ENCODE data around the gene HEPHL1.

HEPHL1 gene

GRCh38 chr11:94023856-94024255, 2.7 kb downstream of the HEPHL1 start:
- no peak for DNase-seq

GRCh38 chr11:94024547-94024946, 3.4 kb downstream of the HEPHL1 start:
- DNase-seq = no peak

GRCh38 chr11:94025690-94026394, 4.7 kb downstream of the HEPHL1 start:
- DNase-seq = no peak

- DNase-seq = no peak
Measured at GRCh38 chr11:94027210-94027609, 6.1 kb downstream of the HEPHL1 start.

GRCh38 chr11:94028436-94028835, 7.3 kb downstream of the HEPHL1 start:
- no peak for DNase-seq

- DNase-seq = no peak
Measured at GRCh38 chr11:94030059-94030458, 8.9 kb downstream of the HEPHL1 start.

- no peak for DNase-seq
Measured at GRCh38 chr11:94031625-94032024, 10.5 kb downstream of the HEPHL1 start.

GRCh38 chr11:94032066-94032465, 10.9 kb downstream of the HEPHL1 start:
- no peak for DNase-seq

- no peak for DNase-seq
Measured at GRCh38 chr11:94032725-94033124, 11.6 kb downstream of the HEPHL1 start.

- no peak for DNase-seq
Measured at GRCh38 chr11:94034207-94034606, 13.1 kb downstream of the HEPHL1 start.

- no peak for DNase-seq
Measured at GRCh38 chr11:94036096-94036495, 14.9 kb downstream of the HEPHL1 start.

GRCh38 chr11:94043241-94043640, 22.1 kb downstream of the HEPHL1 start:
- DNase-seq = no peak

GRCh38 chr11:94046796-94047195, 25.6 kb downstream of the HEPHL1 start:
- DNase-seq = no peak

GRCh38 chr11:94048032-94048709, 27.0 kb downstream of the HEPHL1 start:
- no peak for DNase-seq

- DNase-seq = no peak
Measured at GRCh38 chr11:94049351-94049750, 28.2 kb downstream of the HEPHL1 start.

- DNase-seq = no peak
Measured at GRCh38 chr11:94058630-94059029, 37.5 kb downstream of the HEPHL1 start.

GRCh38 chr11:94059065-94059464, 37.9 kb downstream of the HEPHL1 start:
- no peak for DNase-seq

GRCh38 chr11:94060401-94060800, 39.2 kb downstream of the HEPHL1 start:
- no peak for DNase-seq

GRCh38 chr11:94062360-94062759, 41.2 kb downstream of the HEPHL1 start:
- DNase-seq = no peak

- DNase-seq = no peak
Measured at GRCh38 chr11:94066901-94067429, 45.8 kb downstream of the HEPHL1 start.

GRCh38 chr11:94068764-94069163, 47.6 kb downstream of the HEPHL1 start:
- DNase-seq = no peak

- no peak for DNase-seq
Measured at GRCh38 chr11:94077552-94078293, 56.6 kb downstream of the HEPHL1 start.

- no peak for DNase-seq
Measured at GRCh38 chr11:94084164-94084563, 63.0 kb downstream of the HEPHL1 start.

- no peak for DNase-seq
Measured at GRCh38 chr11:94088906-94089305, 67.8 kb downstream of the HEPHL1 start.
